ENCODE data around the gene DDT. TPM values are rescaled to one million over a fixed set of nuclear protein-coding genes. Genes with fewer than 3 reads are reported as not detected.
"Not testable (repeated sequence)": the region's sequence is repeated elsewhere in the genome, so short reads cannot be mapped to it uniquely, and the experiment has no call there.

Gene DDT
- 87.7 and 93.5 TPM in 2 replicates for total RNA-seq

- intact Hi-C loops (cut with micrococcal nuclease) = not testable (repeated sequence)
These were observed at the start of gene DDT for GRCh38 chr22:23974345-23974744. Gene DDT (minus strand): TSS chr22:23974441. CDS start chr22:23974414, 27 bp downstream.

GRCh38 chr22:24023204-24023789 is 49.1 kb upstream of the DDT start:
- intact Hi-C loops (cut with micrococcal nuclease) = no loop called here

DNA sequence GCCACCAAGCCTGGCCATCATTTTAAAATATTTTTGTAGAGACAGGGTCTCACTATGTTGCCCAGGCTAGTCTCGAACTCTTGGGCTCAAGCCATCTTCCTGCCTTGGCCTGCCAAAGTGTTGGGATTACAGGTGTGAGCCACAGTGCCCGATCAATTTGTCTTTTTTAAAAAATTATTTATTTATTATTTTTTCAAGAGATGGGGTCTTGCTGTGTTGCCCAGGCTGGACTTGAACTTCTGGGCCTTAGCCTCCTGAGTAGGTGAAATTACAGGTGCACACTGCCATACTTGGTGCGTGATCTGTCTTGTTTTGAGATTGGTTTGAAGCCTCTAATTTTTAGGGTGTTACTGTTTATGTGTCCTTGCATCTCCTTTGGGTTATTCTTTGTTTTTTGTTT is 47.1 kb upstream of the DDT start:
- intact Hi-C loops (cut with micrococcal nuclease) = no loop called here

- intact Hi-C loops (cut with micrococcal nuclease) = no loop called here
These were observed 41.9 kb upstream of the DDT start for GRCh38 chr22:24016156-24016555.

DNA sequence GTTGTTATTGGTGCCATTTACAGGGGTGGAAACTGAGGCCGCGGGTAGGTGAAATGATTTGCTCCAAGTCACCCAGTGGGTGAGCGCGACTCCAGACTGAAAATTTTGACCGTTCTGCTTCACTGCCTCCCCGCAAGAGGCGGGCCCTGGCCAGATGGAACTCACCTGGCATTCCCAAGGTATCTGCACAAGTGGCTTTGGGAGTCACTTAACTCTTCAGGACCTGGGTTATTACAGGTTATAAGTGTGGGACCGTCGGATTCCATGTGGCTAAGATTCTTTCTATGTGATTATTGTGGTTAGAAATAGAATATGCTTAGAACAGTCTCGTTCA is 37.5 kb upstream of the DDT start:
- intact Hi-C loops (cut with micrococcal nuclease) = loop anchor here (1.0 to 2.0 kb wide), 4 partner anchors 98 to 225 kb away; partner anchors contain the start of genes MIF and SMARCB1

DNA sequence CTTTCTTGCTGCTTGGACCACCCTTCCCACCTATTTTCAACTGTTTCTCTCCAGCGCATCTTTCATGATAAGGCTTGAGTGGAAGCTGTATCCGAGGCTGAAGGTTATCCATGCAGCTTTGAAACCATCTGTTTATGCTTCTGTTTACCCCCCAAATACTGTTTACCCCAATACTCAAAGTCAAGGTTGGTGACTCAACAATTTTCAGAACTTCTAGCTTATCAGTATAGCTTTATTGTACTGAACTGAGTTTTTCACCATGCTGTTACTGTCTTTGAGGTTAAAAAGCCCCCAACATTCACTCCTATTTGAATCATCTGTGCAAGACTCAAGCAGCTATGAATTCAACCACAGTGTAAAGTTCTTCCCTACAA is 35.8 kb upstream of the DDT start:
- intact Hi-C loops (cut with micrococcal nuclease) = loop anchor here (2.0 kb wide), 1 partner anchor 223 kb away; the partner anchor contains the start of gene SMARCB1

- intact Hi-C loops (cut with micrococcal nuclease) = loop anchor here (2.0 to 10.0 kb wide), 2 partner anchors 223 to 235 kb away; partner anchors contain the start of genes GGT5 and SMARCB1
These were observed 35.2 kb upstream of the DDT start for GRCh38 chr22:24009227-24010017.

DNA sequence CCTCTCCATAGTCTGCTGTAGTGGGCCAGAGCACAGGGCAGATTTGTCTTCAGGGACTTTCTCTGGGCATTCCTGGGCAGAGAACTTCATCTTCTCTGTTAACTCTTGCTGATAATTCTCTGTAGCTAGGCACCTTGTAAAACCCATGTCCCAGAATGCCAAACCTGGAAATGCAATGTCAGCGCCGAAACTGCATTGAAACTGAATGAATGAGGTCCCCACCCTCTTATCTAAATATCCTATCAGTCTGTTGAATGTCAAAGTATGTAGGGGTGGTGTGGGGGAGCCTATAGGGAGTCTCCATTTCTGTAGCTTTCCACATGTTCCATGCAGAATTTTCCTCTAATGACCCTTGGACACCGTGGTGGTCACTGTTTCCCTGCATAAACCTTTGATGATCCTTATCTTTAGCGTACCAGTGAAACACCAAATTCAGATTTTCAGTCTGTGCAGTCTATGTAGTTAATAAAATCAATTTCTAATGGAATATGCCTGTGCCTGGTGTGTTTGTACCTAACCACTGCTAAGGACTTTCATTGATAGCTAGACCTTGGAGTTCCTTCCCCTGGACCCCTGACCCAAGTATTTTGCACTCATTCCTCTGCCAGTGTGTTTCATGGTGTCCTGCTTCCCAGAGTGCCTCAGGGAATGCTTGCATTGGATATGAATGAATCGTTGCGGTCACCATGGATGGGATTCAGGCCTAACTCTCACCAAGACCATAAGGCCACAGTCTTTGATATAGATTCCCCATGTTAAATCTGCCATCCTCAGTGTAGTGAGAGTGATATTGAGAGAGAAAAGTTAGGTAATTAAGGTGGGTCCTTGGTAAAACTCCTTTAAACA is 34.4 kb upstream of the DDT start:
- intact Hi-C loops (cut with micrococcal nuclease) = loop anchor here (10.0 kb wide), 1 partner anchor 236 kb away; the partner anchor contains the start of gene GGT5

DNA sequence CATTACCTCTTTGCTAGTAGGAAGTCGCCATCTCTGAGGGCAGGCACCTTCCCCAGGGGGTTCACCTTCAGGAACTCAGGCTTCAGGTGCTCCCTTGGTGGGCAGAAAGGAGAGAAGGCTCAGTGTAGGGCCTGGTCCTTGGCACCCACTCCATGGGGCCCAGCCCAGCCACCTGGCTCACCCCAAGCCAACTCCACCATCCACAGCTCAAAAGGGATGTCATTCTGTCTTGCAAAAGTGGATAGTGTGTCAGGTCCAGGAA is 33.7 kb upstream of the DDT start:
- intact Hi-C loops (cut with micrococcal nuclease) = loop anchor here (10.0 kb wide), 1 partner anchor 237 kb away; the partner anchor contains the start of gene GGT5

- intact Hi-C loops (cut with micrococcal nuclease) = loop anchor here (10.0 kb wide), 1 partner anchor 237 kb away; the partner anchor contains the start of gene GGT5
These were observed 33.2 kb upstream of the DDT start for GRCh38 chr22:24007253-24008021.

GRCh38 chr22:24006914-24007214 is 32.6 kb upstream of the DDT start:
- intact Hi-C loops (cut with micrococcal nuclease) = loop anchor here (10.0 kb wide), 1 partner anchor 238 kb away; the partner anchor contains the start of gene GGT5

DNA sequence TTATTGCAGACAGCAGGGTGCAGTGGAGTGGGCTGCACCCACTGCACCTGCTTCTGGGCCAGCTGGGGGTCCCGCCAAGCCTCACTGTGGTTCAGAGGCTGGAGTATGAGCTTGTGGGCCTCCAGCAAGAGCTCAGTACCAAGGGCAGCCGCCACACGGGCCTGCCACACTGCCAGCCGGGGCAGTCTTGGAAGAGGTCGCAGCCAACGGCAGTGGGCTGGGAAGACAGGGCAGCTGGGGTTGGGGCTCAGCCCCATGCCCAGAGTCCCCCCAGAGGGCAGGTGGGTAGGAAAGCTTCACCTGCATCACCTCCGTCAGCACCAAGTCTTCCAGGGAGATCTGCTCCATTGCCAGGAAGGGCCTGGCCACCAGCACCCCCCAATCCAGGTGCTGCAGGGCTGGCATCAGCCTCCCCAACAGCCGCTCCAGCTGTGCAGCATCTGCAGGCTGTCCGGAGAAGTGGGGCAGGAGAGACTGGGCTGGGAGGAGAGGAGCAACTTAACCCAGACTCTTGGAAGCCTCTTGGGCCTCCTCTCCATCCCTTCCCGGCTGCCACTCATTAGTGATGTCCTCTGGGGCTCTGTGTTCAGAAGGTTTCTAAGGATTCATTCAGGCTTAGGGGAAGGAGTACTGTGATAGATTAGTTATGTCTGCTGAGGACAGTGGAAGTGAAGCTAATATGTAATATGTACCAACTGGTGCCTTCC is 32.1 kb upstream of the DDT start:
- intact Hi-C loops (cut with micrococcal nuclease) = loop anchor here (10.0 kb wide), 1 partner anchor 238 kb away; the partner anchor contains the start of gene GGT5

- intact Hi-C loops (cut with micrococcal nuclease) = loop anchor here (10.0 kb wide), 1 partner anchor 240 kb away; the partner anchor contains the start of gene GGT5
These were observed 31.0 kb upstream of the DDT start, which contains the start of gene GSTT4 for GRCh38 chr22:24005201-24005600. Gene GSTT4 (minus strand): TSS chr22:24005453. CDS start chr22:24005356, 97 bp downstream.

GRCh38 chr22:24003887-24004286 is 29.6 kb upstream of the DDT start:
- intact Hi-C loops (cut with micrococcal nuclease) = loop anchor here (10.0 kb wide), 1 partner anchor 241 kb away; the partner anchor contains the start of gene GGT5

DNA sequence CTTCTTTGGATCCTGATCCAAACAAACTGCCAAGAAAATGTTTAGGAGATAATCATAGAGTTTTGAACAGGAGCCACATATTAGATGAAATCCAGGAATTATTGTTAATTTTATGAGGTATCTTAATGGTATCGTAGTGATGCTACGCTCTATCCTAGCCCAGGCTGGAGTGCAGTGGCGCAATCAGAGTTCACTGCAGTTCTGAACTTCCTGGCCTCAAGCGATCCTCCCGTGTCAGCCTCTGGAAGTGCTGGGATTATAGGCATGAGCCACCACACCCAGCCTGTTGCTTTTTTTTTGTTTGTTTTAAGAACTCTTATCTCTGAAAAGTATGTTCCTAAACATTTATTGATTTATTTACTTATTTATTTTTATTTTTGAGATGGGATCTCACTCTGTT is 28.6 kb upstream of the DDT start:
- intact Hi-C loops (cut with micrococcal nuclease) = loop anchor here (10.0 kb wide), 1 partner anchor 242 kb away; the partner anchor contains the start of gene GGT5

- intact Hi-C loops (cut with micrococcal nuclease) = loop anchor here (10.0 kb wide), 1 partner anchor 243 kb away; the partner anchor contains the start of gene GGT5
These were observed 28.0 kb upstream of the DDT start for GRCh38 chr22:24002272-24002671.

GRCh38 chr22:24001314-24001713 is 27.1 kb upstream of the DDT start:
- intact Hi-C loops (cut with micrococcal nuclease) = loop anchor here (10.0 kb wide), 1 partner anchor 243 kb away; the partner anchor contains the start of gene GGT5

DNA sequence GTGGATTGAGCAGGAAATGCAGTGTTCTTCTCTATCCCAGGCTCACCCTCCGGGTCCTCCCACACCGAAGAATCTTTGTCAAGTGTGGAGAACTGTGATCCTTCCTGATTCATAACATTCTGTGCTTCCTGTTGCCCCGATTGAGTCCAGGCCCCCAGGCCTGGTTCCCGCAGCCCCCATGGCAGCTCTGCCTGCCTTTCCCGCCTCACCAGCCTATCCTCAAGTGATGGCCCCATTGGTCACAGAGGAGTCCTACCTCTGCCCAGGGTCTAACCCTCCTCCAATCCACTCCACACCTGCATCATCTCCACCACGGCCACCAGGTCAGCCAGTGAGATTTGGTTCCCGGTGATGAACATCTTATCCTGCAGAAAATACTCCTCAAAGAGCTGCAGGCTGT is 25.5 kb upstream of the DDT start:
- intact Hi-C loops (cut with micrococcal nuclease) = loop anchor here (10.0 kb wide), 1 partner anchor 245 kb away; the partner anchor contains the start of gene GGT5

- intact Hi-C loops (cut with micrococcal nuclease) = no loop called here
These were observed 22.9 kb upstream of the DDT start for GRCh38 chr22:23997092-23997491.

Data from T-helper 1 cell treated with Interleukin-12 subunit alpha and Interleukin-12 subunit beta and Interleukin-4 antibody, amounts not matched to agents 30 ng/mL and 1 ng/mL, for 36 hours (primary cell).